Measurements from ENCODE around the gene RRP8. TPM values are rescaled to one million over a fixed set of nuclear protein-coding genes. Genes with fewer than 3 reads are reported as not detected.

RRP8 gene
- total RNA-seq, 1 donor: 7.2 TPM

- H3K36me3 ChIP-seq (ENCODE audit: insufficient read depth, low read length): peaks cover 39% of the 10 kb centered on the region
- H3K9me3 ChIP-seq (ENCODE audit: low read depth, low read length): no peaks in the 10 kb centered on the region
- no peak overlapping the region for H2AFZ ChIP-seq (ENCODE audit: low read length)
- no peak for DNase-seq (ENCODE audit: insufficient read length, low spot score, missing footprints)
- no peaks in the 10 kb centered on the region for H3K27me3 ChIP-seq (ENCODE audit: insufficient read depth, low read length)
- no peak overlapping the region for H3K4me2 ChIP-seq (ENCODE audit: insufficient read depth, low read length)
- H3K79me2 ChIP-seq (ENCODE audit: insufficient read depth, low read length): peaks cover 24% of the 10 kb centered on the region
- TF ChIP-seq CTCF (IDR thresholded peaks at IDR 0.05; ENCODE audit: extremely low read depth, low read depth, low read length): no peak
- H3K4me1 ChIP-seq (ENCODE audit: insufficient read depth, low read length): no peaks in the 10 kb centered on the region
- no peak overlapping the region for H3K4me3 ChIP-seq (ENCODE audit: insufficient read depth, low read length)
- peaks cover 6% of the 10 kb centered on the region for H4K20me1 ChIP-seq (ENCODE audit: insufficient read depth, low read length)
- H3K27ac ChIP-seq (ENCODE audit: low read depth, low read length): no peak overlapping the region
Measured at GRCh38 chr11:6594142-6594768, 9.2 kb downstream of the RRP8 start.

GRCh38 chr11:6588018-6588417 is 15.4 kb downstream of the RRP8 start:
- no peak overlapping the region for H3K4me2 ChIP-seq (ENCODE audit: insufficient read depth, low read length)
- no peaks in the 10 kb centered on the region for H4K20me1 ChIP-seq (ENCODE audit: insufficient read depth, low read length)
- no peak overlapping the region for H3K4me3 ChIP-seq (ENCODE audit: insufficient read depth, low read length)
- H3K4me1 ChIP-seq (ENCODE audit: insufficient read depth, low read length): no peaks in the 10 kb centered on the region
- no peak for TF ChIP-seq CTCF (IDR thresholded peaks at IDR 0.05; ENCODE audit: extremely low read depth, low read depth, low read length)
- H3K9me3 ChIP-seq (ENCODE audit: low read depth, low read length): no peaks in the 10 kb centered on the region
- H3K27ac ChIP-seq (ENCODE audit: low read depth, low read length): no peak overlapping the region
- H3K79me2 ChIP-seq (ENCODE audit: insufficient read depth, low read length): no peaks in the 10 kb centered on the region
- no peaks in the 10 kb centered on the region for H3K36me3 ChIP-seq (ENCODE audit: insufficient read depth, low read length)
- H2AFZ ChIP-seq (ENCODE audit: low read length): no peak overlapping the region
- no peak for DNase-seq (ENCODE audit: insufficient read length, low spot score, missing footprints)
- no peaks in the 10 kb centered on the region for H3K27me3 ChIP-seq (ENCODE audit: insufficient read depth, low read length)

- no peak overlapping the region for H3K4me3 ChIP-seq (ENCODE audit: insufficient read depth, low read length)
- H3K4me2 ChIP-seq (ENCODE audit: insufficient read depth, low read length): no peak overlapping the region
- H4K20me1 ChIP-seq (ENCODE audit: insufficient read depth, low read length): no peaks in the 10 kb centered on the region
- TF ChIP-seq CTCF (IDR thresholded peaks at IDR 0.05; ENCODE audit: extremely low read depth, low read depth, low read length): no peak
- no peaks in the 10 kb centered on the region for H3K36me3 ChIP-seq (ENCODE audit: insufficient read depth, low read length)
- no peaks in the 10 kb centered on the region for H3K4me1 ChIP-seq (ENCODE audit: insufficient read depth, low read length)
- DNase-seq (ENCODE audit: insufficient read length, low spot score, missing footprints): no peak
- no peaks in the 10 kb centered on the region for H3K79me2 ChIP-seq (ENCODE audit: insufficient read depth, low read length)
- no peaks in the 10 kb centered on the region for H3K9me3 ChIP-seq (ENCODE audit: low read depth, low read length)
- H3K27me3 ChIP-seq (ENCODE audit: insufficient read depth, low read length): no peaks in the 10 kb centered on the region
- H3K27ac ChIP-seq (ENCODE audit: low read depth, low read length): no peak overlapping the region
- no peak overlapping the region for H2AFZ ChIP-seq (ENCODE audit: low read length)
Measured at GRCh38 chr11:6587360-6587953, 16.0 kb downstream of the RRP8 start.

- Histone ChIP-seq H3K36me3 (ENCODE audit: insufficient read depth, low read length) (no peaks in the 10 kb centered on the region), H3K4me2 (ENCODE audit: insufficient read depth, low read length) (no peak overlapping the region)
Measured at GRCh38 chr11:6586434-6587359, 16.7 kb downstream of the RRP8 start.

More at GRCh38 chr11:6586434-6587359, 16.7 kb downstream of the RRP8 start:
- H3K4me1 ChIP-seq (ENCODE audit: insufficient read depth, low read length): no peaks in the 10 kb centered on the region
- H3K27me3 ChIP-seq (ENCODE audit: insufficient read depth, low read length): no peaks in the 10 kb centered on the region
- no peaks in the 10 kb centered on the region for H3K9me3 ChIP-seq (ENCODE audit: low read depth, low read length)
- no peaks in the 10 kb centered on the region for H3K79me2 ChIP-seq (ENCODE audit: insufficient read depth, low read length)
- no peak for TF ChIP-seq CTCF (IDR thresholded peaks at IDR 0.05; ENCODE audit: extremely low read depth, low read depth, low read length)
- H4K20me1 ChIP-seq (ENCODE audit: insufficient read depth, low read length): no peaks in the 10 kb centered on the region
- H3K4me3 ChIP-seq (ENCODE audit: insufficient read depth, low read length): no peak overlapping the region
- no peak overlapping the region for H3K27ac ChIP-seq (ENCODE audit: low read depth, low read length)
- no peak for DNase-seq (ENCODE audit: insufficient read length, low spot score, missing footprints)
- no peak overlapping the region for H2AFZ ChIP-seq (ENCODE audit: low read length)
